Neural cell (in vitro differentiated cells): ENCODE results near the gene IRF9.

Source experiments
- EP300 ChIP-seq: fragments of 450-650 bp; conservative IDR thresholded peaks from 2 replicates; pipeline ENCODE4 v1.6.1; 2014; ENCODE audit warnings: antibody characterized with exemption, mild to moderate bottlenecking, moderate library complexity; ENCODE audit not compliant: poor library complexity, severe bottlenecking
- EZH2 ChIP-seq: fragments of 200-600, 300-800 bp; shearing (Covaris generic), sonication (generic); IDR thresholded peaks from 2 replicates; pipeline ENCODE4 v1.6.1; 2014; ENCODE audit warnings: antibody characterized with exemption, low read length, borderline replicate concordance, mild to moderate bottlenecking; ENCODE audit not compliant: insufficient read depth, poor library complexity, severe bottlenecking
- MXI1 ChIP-seq: fragments of 450-650 bp; conservative IDR thresholded peaks from 2 replicates; pipeline ENCODE4 v1.6.1; 2014; ENCODE audit warnings: antibody characterized with exemption, mild to moderate bottlenecking; ENCODE audit not compliant: poor library complexity, severe bottlenecking
- TF ChIP-seq, protein P1 (sequence below): fragments of 450-650 bp; IDR thresholded peaks from 2 replicates; pipeline ENCODE4 v1.5.1; 2014; ENCODE audit warnings: antibody characterized with exemption, mild to moderate bottlenecking, moderate library complexity; ENCODE audit not compliant: poor library complexity, severe bottlenecking
- TF ChIP-seq, protein P2 (sequence below): IDR thresholded peaks from 2 replicates; pipeline ENCODE4 v1.6.1; 2012; ENCODE audit warnings: borderline replicate concordance

DNA sequence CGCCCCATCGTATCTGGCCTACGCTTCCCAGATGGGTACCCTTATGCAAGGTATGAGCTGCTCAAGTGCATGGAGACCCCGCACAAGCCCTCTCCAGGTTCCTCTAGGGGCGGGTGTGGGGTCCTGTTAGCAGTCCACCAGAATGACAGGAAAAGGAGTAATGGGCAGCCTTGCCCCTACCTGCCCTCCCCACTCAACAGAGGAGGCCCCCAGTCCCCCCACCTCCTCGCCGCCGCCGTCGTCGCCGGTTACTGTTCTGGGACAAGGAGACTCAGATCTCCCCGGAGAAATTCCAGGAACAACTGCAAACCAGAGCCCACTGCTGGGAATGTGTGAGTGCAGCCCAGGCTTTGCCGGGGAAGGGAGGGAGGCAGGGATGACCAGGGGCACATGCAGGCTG, 16.8 kb downstream of the IRF9 start:
- TF ChIP-seq, protein P1, sequence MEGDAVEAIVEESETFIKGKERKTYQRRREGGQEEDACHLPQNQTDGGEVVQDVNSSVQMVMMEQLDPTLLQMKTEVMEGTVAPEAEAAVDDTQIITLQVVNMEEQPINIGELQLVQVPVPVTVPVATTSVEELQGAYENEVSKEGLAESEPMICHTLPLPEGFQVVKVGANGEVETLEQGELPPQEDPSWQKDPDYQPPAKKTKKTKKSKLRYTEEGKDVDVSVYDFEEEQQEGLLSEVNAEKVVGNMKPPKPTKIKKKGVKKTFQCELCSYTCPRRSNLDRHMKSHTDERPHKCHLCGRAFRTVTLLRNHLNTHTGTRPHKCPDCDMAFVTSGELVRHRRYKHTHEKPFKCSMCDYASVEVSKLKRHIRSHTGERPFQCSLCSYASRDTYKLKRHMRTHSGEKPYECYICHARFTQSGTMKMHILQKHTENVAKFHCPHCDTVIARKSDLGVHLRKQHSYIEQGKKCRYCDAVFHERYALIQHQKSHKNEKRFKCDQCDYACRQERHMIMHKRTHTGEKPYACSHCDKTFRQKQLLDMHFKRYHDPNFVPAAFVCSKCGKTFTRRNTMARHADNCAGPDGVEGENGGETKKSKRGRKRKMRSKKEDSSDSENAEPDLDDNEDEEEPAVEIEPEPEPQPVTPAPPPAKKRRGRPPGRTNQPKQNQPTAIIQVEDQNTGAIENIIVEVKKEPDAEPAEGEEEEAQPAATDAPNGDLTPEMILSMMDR, result no peak
- no peak for TF ChIP-seq EP300
- no peak for TF ChIP-seq MXI1
- no peak for TF ChIP-seq EZH2
- TF ChIP-seq, protein P2, sequence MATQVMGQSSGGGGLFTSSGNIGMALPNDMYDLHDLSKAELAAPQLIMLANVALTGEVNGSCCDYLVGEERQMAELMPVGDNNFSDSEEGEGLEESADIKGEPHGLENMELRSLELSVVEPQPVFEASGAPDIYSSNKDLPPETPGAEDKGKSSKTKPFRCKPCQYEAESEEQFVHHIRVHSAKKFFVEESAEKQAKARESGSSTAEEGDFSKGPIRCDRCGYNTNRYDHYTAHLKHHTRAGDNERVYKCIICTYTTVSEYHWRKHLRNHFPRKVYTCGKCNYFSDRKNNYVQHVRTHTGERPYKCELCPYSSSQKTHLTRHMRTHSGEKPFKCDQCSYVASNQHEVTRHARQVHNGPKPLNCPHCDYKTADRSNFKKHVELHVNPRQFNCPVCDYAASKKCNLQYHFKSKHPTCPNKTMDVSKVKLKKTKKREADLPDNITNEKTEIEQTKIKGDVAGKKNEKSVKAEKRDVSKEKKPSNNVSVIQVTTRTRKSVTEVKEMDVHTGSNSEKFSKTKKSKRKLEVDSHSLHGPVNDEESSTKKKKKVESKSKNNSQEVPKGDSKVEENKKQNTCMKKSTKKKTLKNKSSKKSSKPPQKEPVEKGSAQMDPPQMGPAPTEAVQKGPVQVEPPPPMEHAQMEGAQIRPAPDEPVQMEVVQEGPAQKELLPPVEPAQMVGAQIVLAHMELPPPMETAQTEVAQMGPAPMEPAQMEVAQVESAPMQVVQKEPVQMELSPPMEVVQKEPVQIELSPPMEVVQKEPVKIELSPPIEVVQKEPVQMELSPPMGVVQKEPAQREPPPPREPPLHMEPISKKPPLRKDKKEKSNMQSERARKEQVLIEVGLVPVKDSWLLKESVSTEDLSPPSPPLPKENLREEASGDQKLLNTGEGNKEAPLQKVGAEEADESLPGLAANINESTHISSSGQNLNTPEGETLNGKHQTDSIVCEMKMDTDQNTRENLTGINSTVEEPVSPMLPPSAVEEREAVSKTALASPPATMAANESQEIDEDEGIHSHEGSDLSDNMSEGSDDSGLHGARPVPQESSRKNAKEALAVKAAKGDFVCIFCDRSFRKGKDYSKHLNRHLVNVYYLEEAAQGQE, result no peak
